Measurements from ENCODE around the gene SMARCE1.

- no peak for TF ChIP-seq CTCF (IDR thresholded peaks at IDR 0.05; ENCODE audit: insufficient read depth, low read depth, low read length)
- no peak for TF ChIP-seq EZH2 (IDR thresholded peaks at IDR 0.05; ENCODE audit: insufficient read depth, low read length)
These were observed 39.5 kb upstream of the SMARCE1 start for GRCh38 chr17:40687106-40687505.
